ENCODE data around the gene DOK7. TPM values are rescaled to one million over a fixed set of nuclear protein-coding genes. Genes with fewer than 3 reads are reported as not detected.

DOK7 gene
- total RNA-seq, 1 donor from 2014 or later: 5.1 TPM

GRCh38 chr4:3440011-3440410 lies 23.1 kb upstream of the DOK7 start:
- Mint-ChIP-seq H3K27ac (ENCODE audit: unreplicated experiment) (no peak overlapping the region), H3K36me3 (ENCODE audit: unreplicated experiment) (no peaks in the 10 kb centered on the region), H3K27me3 (ENCODE audit: unreplicated experiment) (no peaks in the 10 kb centered on the region), H3K4me1 (ENCODE audit: low read depth, unreplicated experiment) (peaks cover 4% of the 10 kb centered on the region), H3K9me3 (ENCODE audit: unreplicated experiment) (no peaks in the 10 kb centered on the region), H3K4me3 (ENCODE audit: unreplicated experiment) (no peak overlapping the region)
- TF ChIP-seq CTCF (IDR thresholded peaks at IDR 0.05; ENCODE audit: partially characterized antibody, unreplicated experiment): no peak
- DNase-seq: peak; percentile 9

- no peaks in the 10 kb centered on the region for H3K4me1 Mint-ChIP-seq (ENCODE audit: low read depth, unreplicated experiment)
- no peaks in the 10 kb centered on the region for H3K27me3 Mint-ChIP-seq (ENCODE audit: unreplicated experiment)
- peak; percentile 36 for DNase-seq
- no peaks in the 10 kb centered on the region for H3K9me3 Mint-ChIP-seq (ENCODE audit: unreplicated experiment)
- no peak overlapping the region for H3K4me3 Mint-ChIP-seq (ENCODE audit: unreplicated experiment)
- H3K27ac Mint-ChIP-seq (ENCODE audit: unreplicated experiment): no peak overlapping the region
- no peaks in the 10 kb centered on the region for H3K36me3 Mint-ChIP-seq (ENCODE audit: unreplicated experiment)
- TF ChIP-seq CTCF (IDR thresholded peaks at IDR 0.05; ENCODE audit: partially characterized antibody, unreplicated experiment): no peak
Measured at GRCh38 chr4:3440979-3441500, 22.1 kb upstream of the DOK7 start.

- DNase-seq: peak; percentile 18
- H3K27me3 Mint-ChIP-seq (ENCODE audit: unreplicated experiment): no peaks in the 10 kb centered on the region
- H3K27ac Mint-ChIP-seq (ENCODE audit: unreplicated experiment): no peak within 1 kb of the TSS
- H3K36me3 Mint-ChIP-seq (ENCODE audit: unreplicated experiment): no peaks in the 10 kb centered on the region
- no peak within 1 kb of the TSS for H3K4me3 Mint-ChIP-seq (ENCODE audit: unreplicated experiment)
- TF ChIP-seq CTCF (IDR thresholded peaks at IDR 0.05; ENCODE audit: partially characterized antibody, unreplicated experiment): no peak
- H3K9me3 Mint-ChIP-seq (ENCODE audit: unreplicated experiment): no peaks in the 10 kb centered on the region
- no peaks in the 10 kb centered on the region for H3K4me1 Mint-ChIP-seq (ENCODE audit: low read depth, unreplicated experiment)
Measured at GRCh38 chr4:3441501-3442459, 21.3 kb upstream of the DOK7 start, which contains the start of gene HGFAC. Gene HGFAC, plus strand, starts transcription at chr4:3441968. Its CDS starts 34 bp downstream, at chr4:3442002.

DNA sequence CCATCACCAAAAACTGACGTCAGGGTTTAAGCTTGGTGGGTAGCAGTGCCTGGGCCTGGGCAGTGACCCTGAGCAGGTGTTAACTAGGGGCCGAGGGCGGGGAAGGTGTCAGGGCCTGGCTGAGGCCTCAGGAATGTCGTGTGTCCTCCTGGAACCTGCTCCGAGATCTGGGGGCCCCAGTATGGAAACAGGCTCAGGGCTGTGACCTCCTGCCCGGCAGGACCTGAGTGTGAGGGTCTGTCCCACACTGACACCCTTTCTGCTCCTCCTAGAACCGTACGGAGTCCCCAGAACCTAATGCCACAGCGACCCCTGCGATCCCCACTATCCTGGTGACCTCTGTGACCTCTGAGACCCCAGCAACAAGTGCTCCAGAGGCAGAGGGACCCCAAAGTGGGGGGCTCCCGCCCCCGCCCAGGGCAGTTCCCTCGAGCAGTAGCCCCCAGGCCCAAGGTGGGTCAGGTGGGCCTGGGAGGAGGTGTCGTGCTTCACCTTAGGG lies 20.6 kb upstream of the DOK7 start:
- TF ChIP-seq CTCF (IDR thresholded peaks at IDR 0.05; ENCODE audit: partially characterized antibody, unreplicated experiment): no peak
- H3K27me3 Mint-ChIP-seq (ENCODE audit: unreplicated experiment): no peaks in the 10 kb centered on the region
- H3K4me3 Mint-ChIP-seq (ENCODE audit: unreplicated experiment): no peak overlapping the region

More for the DNA sequence above, 20.6 kb upstream of the DOK7 start:
- no peaks in the 10 kb centered on the region for H3K4me1 Mint-ChIP-seq (ENCODE audit: low read depth, unreplicated experiment)
- H3K9me3 Mint-ChIP-seq (ENCODE audit: unreplicated experiment): no peaks in the 10 kb centered on the region
- DNase-seq: peak; percentile 18
- H3K27ac Mint-ChIP-seq (ENCODE audit: unreplicated experiment): no peak overlapping the region
- H3K36me3 Mint-ChIP-seq (ENCODE audit: unreplicated experiment): no peaks in the 10 kb centered on the region
